ENCODE results near the gene IKZF2. TPM values are rescaled to one million over a fixed set of nuclear protein-coding genes. Genes with fewer than 3 reads are reported as not detected.
A peak's percentile ranks its signal among the peaks of the same experiment; 100 is the strongest.

The IKZF2 gene
- total and polyA plus RNA-seq, 2 of the 4 experiments (the other 2 are of a cell fraction): 2.1 to 25.5 TPM

DNA sequence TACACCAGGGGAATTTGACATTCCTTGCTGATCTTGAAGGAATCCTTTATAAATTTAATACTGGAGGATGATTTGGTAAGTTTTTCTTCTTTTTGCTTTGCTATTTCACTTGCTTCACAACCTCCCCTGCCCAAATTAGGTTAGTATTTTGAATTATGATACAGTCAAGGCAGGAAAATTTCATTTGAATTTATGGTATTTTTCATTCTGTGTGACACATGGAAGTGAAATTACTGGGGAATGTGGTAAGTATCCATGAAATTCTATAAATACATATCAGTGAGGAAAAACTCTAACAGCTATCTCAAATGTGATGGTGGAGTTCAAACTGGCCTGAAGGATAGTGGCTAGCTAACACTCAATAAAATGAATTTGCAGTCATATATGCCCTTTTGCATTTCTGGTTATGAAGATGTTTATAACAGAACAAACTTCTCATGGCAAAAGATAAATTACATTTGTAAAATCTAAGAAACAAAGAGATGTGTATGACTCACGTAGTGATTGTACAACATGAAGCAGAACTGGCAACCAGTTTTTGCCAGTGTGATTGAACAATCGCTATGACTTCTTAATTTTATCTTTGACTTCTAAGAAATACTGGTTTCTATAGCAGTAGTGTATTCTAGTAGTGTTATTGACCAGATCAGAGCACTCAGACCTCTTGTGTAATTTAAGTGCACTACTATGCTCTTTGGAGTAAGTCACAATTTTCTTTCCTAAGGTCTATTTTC, 152.6 kb downstream of the IKZF2 start:
- Histone ChIP-seq H4K20me1 (ENCODE audit: insufficient read depth, low read length) (no peaks in the 10 kb centered on the region), H3K79me1 (ENCODE audit: low read depth in 1 of 2, low read length in 2 of 2) (no peaks in the 10 kb centered on the region), H2BK5ac (ENCODE audit: low read depth, low read length, poor library complexity, severe bottlenecking) (no peak overlapping the region), H4K5ac (ENCODE audit: low read depth, low read length) (no peak overlapping the region), H3K27ac (ENCODE audit: insufficient read depth, low read length) (no peak overlapping the region), H2AK5ac (ENCODE audit: low read depth, low read length) (no peak overlapping the region), H3K4ac (ENCODE audit: low read depth, low read length) (no peak overlapping the region), H2AFZ (replicated peaks; ENCODE audit: low read length, poor library complexity) (no peak overlapping the region), H3K27me3 (ENCODE audit: control insufficient read depth, insufficient read depth, low read length) (no peaks in the 10 kb centered on the region), H4K91ac (ENCODE audit: insufficient read depth, low read depth, low read length) (no peak overlapping the region), H3K4me3 (ENCODE audit: insufficient read depth, low read depth, low read length) (no peak overlapping the region), H3K23ac (ENCODE audit: low read depth, low read length) (no peak overlapping the region), H2AK9ac (replicated peaks; ENCODE audit: low read depth, low read length, poor library complexity) (no peak overlapping the region), H3K4me1 (ENCODE audit: control insufficient read depth, insufficient read depth, low read length) (no peaks in the 10 kb centered on the region), H3K36me3 (ENCODE audit: control insufficient read depth, insufficient read depth, low read length) (no peaks in the 10 kb centered on the region), H2BK15ac (ENCODE audit: low read depth, low read length) (no peak overlapping the region), H3K9ac (ENCODE audit: low read depth, low read length) (no peak overlapping the region), H3K9me3 (ENCODE audit: control insufficient read depth, insufficient read depth, low read length) (no peaks in the 10 kb centered on the region), H3K14ac (replicated peaks; ENCODE audit: low read depth, low read length) (no peak overlapping the region), H2BK20ac (ENCODE audit: low read depth, low read length) (no peak overlapping the region), H3K4me2 (ENCODE audit: low read depth, low read length) (no peak overlapping the region), H3K9me1 (ENCODE audit: insufficient read depth, low read length) (no peaks in the 10 kb centered on the region), H3K18ac (ENCODE audit: low read depth, low read length) (no peak overlapping the region), H4K8ac (ENCODE audit: low read depth in 2 of 2, low read length in 2 of 2) (no peak overlapping the region), H3K56ac (ENCODE audit: extremely low read depth, insufficient read depth, low read length) (no peak overlapping the region), H2BK120ac (ENCODE audit: low read depth, low read length) (no peak overlapping the region)
- in situ Hi-C loops (cut with MboI; ENCODE audit: low sequenced_read_pairs) (no loop called here), dilution Hi-C loops (cut with HindIII; ENCODE audit: low sequenced_read_pairs, unreplicated experiment) (no loop called here), intact Hi-C loops (cut with micrococcal nuclease) (no loop called here)
- CTCF ChIA-PET: interaction anchor here (0.6 kb wide), 1 partner anchor 40 kb away, joined by 3 read pairs; no protein-coding TSS in a partner anchor
- ATAC-seq (ENCODE audit: low read depth): no peak
- POLR2A ChIA-PET (ENCODE audit: unreplicated experiment): no interaction called here
- TF ChIP-seq CEBPB (IDR thresholded peaks at IDR 0.05; ENCODE audit: low read depth, low read length) (peak; percentile 56; the same call in 1 of the 2 replicates), SMC3 (IDR thresholded peaks at IDR 0.05; ENCODE audit: low read depth, low read length) (no peak)
- WGBS, 2 experiments (ENCODE audit: extremely low coverage in 2 of 2, insufficient read length in 1 of 2): no CpG with 5 or more reads among the region's 2 CpGs
- no TSS peak for BruUV-seq (replicated peaks)
- peak; percentile 50 for DNase-seq

Measured in IMR-90 (cell line).